HG03439 (cell line): ENCODE measurements around the gene TULP1.
"Not testable (repeated sequence)": the region's sequence is repeated elsewhere in the genome, so short reads cannot be mapped to it uniquely, and the experiment has no call there.

ENCODE experiments used
- ATAC-seq: cut with Tn5 transposase; IDR thresholded peaks from one replicate; pipeline ENCODE4 v1.9.1; 2021; ENCODE audit warnings: mild to moderate bottlenecking, moderate library complexity; ENCODE audit not compliant: unreplicated experiment

Gene TULP1

GRCh38 chr6:35512740-35513139, at the start of gene TULP1:
Gene TULP1 (minus strand): TSS chr6:35512896. CDS start chr6:35512858, 38 bp downstream.
- ATAC-seq = no peak

- no peak for ATAC-seq
Measured at GRCh38 chr6:35562060-35562459, 49.4 kb upstream of the TULP1 start.

GRCh38 chr6:35561113-35561512, 48.4 kb upstream of the TULP1 start:
- no peak for ATAC-seq

- no peak for ATAC-seq
Measured at GRCh38 chr6:35558571-35558970, 45.9 kb upstream of the TULP1 start.

GRCh38 chr6:35557239-35557638, 44.5 kb upstream of the TULP1 start:
- ATAC-seq = no peak

- no peak for ATAC-seq
Measured at GRCh38 chr6:35554811-35555210, 42.1 kb upstream of the TULP1 start.

- no peak for ATAC-seq
Measured at GRCh38 chr6:35553315-35553714, 40.6 kb upstream of the TULP1 start.

GRCh38 chr6:35552285-35552917, 39.7 kb upstream of the TULP1 start:
- ATAC-seq = no peak

GRCh38 chr6:35550437-35550836, 37.7 kb upstream of the TULP1 start:
- ATAC-seq = no peak

- ATAC-seq = no peak
Measured at GRCh38 chr6:35547676-35548075, 35.0 kb upstream of the TULP1 start.

- ATAC-seq = no peak
Measured at GRCh38 chr6:35544769-35545361, 32.2 kb upstream of the TULP1 start.

- no peak for ATAC-seq
Measured at GRCh38 chr6:35543459-35544193, 30.9 kb upstream of the TULP1 start.

GRCh38 chr6:35541836-35542235, 29.1 kb upstream of the TULP1 start:
- no peak for ATAC-seq

- no peak for ATAC-seq
Measured at GRCh38 chr6:35539223-35539622, 26.5 kb upstream of the TULP1 start.

- ATAC-seq = not testable (repeated sequence)
Measured at GRCh38 chr6:35535847-35536246, 23.2 kb upstream of the TULP1 start.

GRCh38 chr6:35534407-35535170, 21.9 kb upstream of the TULP1 start:
- ATAC-seq = no peak

- ATAC-seq = no peak
Measured at GRCh38 chr6:35533981-35534380, 21.3 kb upstream of the TULP1 start.

GRCh38 chr6:35532126-35532525, 19.4 kb upstream of the TULP1 start:
- ATAC-seq = no peak

GRCh38 chr6:35524380-35525020, 11.8 kb upstream of the TULP1 start:
- ATAC-seq = no peak

GRCh38 chr6:35522660-35523658, 10.3 kb upstream of the TULP1 start:
- no peak for ATAC-seq
